ENCODE results near the gene EMC6.

EMC6 gene

DNA sequence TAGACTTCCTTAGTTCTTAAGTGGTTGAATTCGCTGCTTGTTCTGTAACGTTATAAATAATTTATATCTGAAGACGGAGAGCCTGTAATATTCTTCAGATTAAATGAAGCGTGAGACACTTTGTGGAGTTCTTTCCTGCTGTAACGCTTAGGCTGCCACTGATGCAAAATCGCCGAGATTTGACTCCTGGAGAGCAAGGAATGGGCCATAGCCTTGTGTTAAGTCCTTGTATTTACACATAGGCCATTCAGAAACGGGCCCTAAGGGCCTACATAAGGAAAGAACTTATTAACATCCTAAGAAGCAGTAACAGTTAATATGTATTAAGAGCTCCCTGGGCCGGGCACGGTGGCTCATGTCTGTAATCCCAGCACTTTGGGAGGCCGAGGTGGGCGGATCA lies 936 bp downstream of the EMC6 start:
- TF ChIP-seq CTCF (IDR thresholded peaks at IDR 0.05; ENCODE audit: low read depth, low read length): no peak
- peak in 1 of 2 donors; percentile 5 for DNase-seq (ENCODE audit: low read depth in 2 of 2)
- H3K4me3 ChIP-seq (replicated peaks in 1 of 2; ENCODE audit: low read depth in 2 of 2, low read length in 2 of 2): peak overlapping the region; percentile 97 to 98

DNA sequence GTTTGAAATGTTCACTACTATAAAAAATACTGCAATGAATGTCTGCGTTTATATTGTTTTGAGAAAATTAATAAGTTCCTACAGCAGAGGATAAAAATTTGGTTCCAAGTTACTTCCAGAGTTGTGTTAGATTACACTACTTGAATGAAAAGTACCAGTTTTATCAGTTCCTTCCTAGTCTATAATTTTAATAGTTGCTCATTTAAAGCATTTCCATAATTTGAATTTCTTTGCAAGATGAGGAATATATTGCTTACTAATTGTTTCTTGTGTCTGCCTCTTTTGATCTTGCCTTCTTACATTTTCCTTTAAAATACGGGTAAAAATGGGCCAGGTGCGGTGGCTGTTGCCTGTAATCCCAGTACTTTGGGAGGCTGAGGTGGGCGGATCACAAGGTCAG lies 4.0 kb downstream of the EMC6 start:
- no peak overlapping the region for H3K4me3 ChIP-seq (replicated peaks in 1 of 2; ENCODE audit: low read depth in 2 of 2, low read length in 2 of 2)
- no peak for DNase-seq (ENCODE audit: low read depth in 2 of 2)
- no peak for TF ChIP-seq CTCF (IDR thresholded peaks at IDR 0.05; ENCODE audit: low read depth, low read length)

GRCh38 chr17:3675886-3676285 lies 7.3 kb downstream of the EMC6 start:
- no peak overlapping the region for H3K4me3 ChIP-seq (replicated peaks in 1 of 2; ENCODE audit: low read depth in 2 of 2, low read length in 2 of 2)
- no peak for TF ChIP-seq CTCF (IDR thresholded peaks at IDR 0.05; ENCODE audit: low read depth, low read length)
- no peak for DNase-seq (ENCODE audit: low read depth in 2 of 2)

DNA sequence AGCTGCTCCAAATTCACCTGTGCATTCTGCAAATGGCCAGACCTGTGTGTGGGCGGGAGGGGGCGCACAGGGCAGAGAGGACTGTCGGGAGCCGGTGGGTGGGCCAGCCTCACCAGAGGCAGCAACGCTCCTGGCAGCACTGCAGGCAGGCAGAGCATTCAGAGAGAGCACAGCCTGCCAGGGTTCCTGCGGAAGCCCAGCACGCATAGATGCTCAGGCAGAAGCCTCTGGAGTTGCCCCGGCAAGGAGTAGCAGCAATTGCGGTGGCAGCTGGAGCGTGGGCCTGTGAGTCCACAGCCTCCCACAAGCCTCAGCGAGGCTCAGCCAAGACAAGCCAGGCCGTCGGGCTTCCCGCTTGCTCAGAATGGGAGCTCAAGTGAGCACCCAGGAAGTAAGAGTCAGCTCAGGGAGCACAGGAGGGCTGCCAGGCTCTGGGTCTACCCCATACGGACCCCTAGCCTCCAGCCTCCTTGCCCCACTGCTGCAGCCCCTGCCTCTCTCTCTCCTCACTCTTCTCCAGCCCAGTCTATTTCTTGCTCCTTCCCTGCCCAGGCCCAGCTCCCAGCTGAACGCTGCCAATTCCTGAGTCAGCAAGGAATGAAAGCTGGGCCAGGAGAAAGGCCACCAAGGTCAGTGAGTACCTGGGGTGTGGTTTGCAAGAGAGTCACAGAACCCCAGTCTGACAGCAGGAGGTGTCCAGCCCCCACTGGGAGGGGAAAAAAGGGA lies 9.6 kb downstream of the EMC6 start:
- TF ChIP-seq CTCF (IDR thresholded peaks at IDR 0.05; ENCODE audit: low read depth, low read length): no peak
- no peak overlapping the region for H3K4me3 ChIP-seq (replicated peaks in 1 of 2; ENCODE audit: low read depth in 2 of 2, low read length in 2 of 2)
- DNase-seq (ENCODE audit: low read depth in 2 of 2): peak in 1 of 2 donors; percentile 25

GRCh38 chr17:3678821-3679530 lies 10.4 kb downstream of the EMC6 start:
- no peak overlapping the region for H3K4me3 ChIP-seq (replicated peaks in 1 of 2; ENCODE audit: low read depth in 2 of 2, low read length in 2 of 2)
- TF ChIP-seq CTCF (IDR thresholded peaks at IDR 0.05; ENCODE audit: low read depth, low read length): no peak
- no peak for DNase-seq (ENCODE audit: low read depth in 2 of 2)

DNA sequence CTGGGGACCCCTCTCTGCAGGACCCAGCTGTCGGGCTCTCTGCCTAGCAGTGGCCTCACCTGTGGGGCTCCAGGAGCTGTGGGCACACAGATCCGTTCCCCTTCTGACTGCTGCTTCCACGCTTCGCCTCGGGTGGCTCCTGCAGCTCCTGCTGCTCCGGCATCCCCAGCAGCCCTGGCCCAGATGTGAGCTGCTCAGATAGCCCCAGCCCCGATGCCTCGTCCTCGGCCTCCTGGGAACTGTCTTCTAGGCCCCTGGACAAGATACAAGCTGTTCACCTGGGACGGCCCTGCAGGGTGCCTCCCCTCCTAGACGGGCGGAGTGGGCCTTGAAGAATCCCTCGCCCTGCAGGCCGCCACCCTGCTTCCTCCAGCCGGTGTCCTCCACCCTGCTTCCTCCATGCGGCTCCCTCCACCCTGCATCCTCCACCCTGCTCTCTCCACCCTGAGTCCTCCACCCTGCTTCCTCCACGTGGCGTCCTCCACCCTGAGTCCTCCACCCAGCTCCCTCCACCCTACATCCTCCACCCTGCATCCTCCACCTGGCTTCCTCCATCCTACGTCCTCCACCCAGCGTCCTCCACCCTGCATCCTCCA lies 11.0 kb downstream of the EMC6 start:
- TF ChIP-seq CTCF (IDR thresholded peaks at IDR 0.05; ENCODE audit: low read depth, low read length): no peak
- no peak overlapping the region for H3K4me3 ChIP-seq (replicated peaks in 1 of 2; ENCODE audit: low read depth in 2 of 2, low read length in 2 of 2)
- no peak for DNase-seq (ENCODE audit: low read depth in 2 of 2)
